ENCODE results near the gene SZRD1.

DNA sequence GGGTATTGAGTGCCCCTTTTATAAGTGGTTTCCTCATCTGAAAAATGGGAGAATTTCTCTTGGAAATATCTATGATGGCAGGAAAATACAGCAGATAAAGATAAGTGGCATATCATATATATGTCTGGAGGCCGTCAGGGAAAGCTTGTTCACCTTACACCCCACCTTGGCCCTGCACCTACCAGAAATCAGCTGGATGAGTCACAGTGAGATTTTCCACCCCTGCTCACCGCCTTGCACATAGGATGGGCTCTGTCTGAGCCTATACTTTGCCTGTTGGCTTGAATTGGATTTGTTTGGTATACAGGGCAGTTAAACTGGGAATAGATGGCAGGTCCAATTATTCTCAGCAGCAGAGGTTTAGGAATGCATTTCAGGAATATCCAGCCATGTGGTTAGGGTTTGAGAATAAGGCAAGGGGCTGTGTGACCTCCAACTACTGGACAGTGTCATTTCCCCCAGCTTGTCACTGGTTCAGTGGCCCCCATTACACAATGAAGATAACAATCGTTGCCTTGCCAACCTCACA is 70.0 kb downstream of the SZRD1 start, which contains the start of gene SPATA21:
- TF ChIP-seq, protein P1, sequence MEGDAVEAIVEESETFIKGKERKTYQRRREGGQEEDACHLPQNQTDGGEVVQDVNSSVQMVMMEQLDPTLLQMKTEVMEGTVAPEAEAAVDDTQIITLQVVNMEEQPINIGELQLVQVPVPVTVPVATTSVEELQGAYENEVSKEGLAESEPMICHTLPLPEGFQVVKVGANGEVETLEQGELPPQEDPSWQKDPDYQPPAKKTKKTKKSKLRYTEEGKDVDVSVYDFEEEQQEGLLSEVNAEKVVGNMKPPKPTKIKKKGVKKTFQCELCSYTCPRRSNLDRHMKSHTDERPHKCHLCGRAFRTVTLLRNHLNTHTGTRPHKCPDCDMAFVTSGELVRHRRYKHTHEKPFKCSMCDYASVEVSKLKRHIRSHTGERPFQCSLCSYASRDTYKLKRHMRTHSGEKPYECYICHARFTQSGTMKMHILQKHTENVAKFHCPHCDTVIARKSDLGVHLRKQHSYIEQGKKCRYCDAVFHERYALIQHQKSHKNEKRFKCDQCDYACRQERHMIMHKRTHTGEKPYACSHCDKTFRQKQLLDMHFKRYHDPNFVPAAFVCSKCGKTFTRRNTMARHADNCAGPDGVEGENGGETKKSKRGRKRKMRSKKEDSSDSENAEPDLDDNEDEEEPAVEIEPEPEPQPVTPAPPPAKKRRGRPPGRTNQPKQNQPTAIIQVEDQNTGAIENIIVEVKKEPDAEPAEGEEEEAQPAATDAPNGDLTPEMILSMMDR (IDR thresholded peaks at IDR 0.05), result no peak
- TF ChIP-seq POLR2A (IDR thresholded peaks at IDR 0.05), result no peak
